GM23338 (cell line): ENCODE data around the gene NEB. TPM values are rescaled to one million over a fixed set of nuclear protein-coding genes. Genes with fewer than 3 reads are reported as not detected.

ENCODE experiments used
- ATAC-seq: fragments of 200-7000 bp; cut with Tn5 transposase; 3 replicates; pipeline ENCODE4 v1.9.1; 2020
- DNase-seq: peaks from one replicate; pipeline ENCODE4 v3.0.0-alpha.2; 2015; ENCODE audit warnings: low spot score
- H2AFZ ChIP-seq: fragments of 200-600 bp; sonication (generic); 2 replicates; pipeline ENCODE4 v1.8.0; 2016; ENCODE audit warnings: antibody characterized with exemption, mild to moderate bottlenecking, moderate library complexity
- H3F3A ChIP-seq: fragments of 200-600 bp; sonication (generic); replicated peaks from 2 replicates; pipeline ENCODE4 v1.8.0; 2017; ENCODE audit warnings: antibody characterized with exemption, mixed run types, low read depth
- H3K27ac ChIP-seq: fragments of 200-600 bp; sonication (generic); 2 replicates; pipeline ENCODE4 v1.6.1; 2016; ENCODE audit warnings: low read depth
- H3K27me3 ChIP-seq: fragments of 200-600 bp; sonication (generic); 2 replicates; pipeline ENCODE4 v1.8.0; 2016; ENCODE audit warnings: mild to moderate bottlenecking, mixed run types, moderate library complexity; ENCODE audit not compliant: insufficient read depth
- H3K36me3 ChIP-seq: fragments of 200-600 bp; sonication (generic); 2 replicates; pipeline ENCODE4 v1.8.0; 2016; ENCODE audit warnings: mild to moderate bottlenecking; ENCODE audit not compliant: insufficient read depth
- H3K4me1 ChIP-seq: fragments of 200-600 bp; sonication (generic); 2 replicates; pipeline ENCODE4 v1.8.0; 2016; ENCODE audit warnings: mild to moderate bottlenecking, moderate library complexity; ENCODE audit not compliant: insufficient read depth
- H3K4me2 ChIP-seq: fragments of 200-600 bp; sonication (generic); 2 replicates; pipeline ENCODE4 v1.7.1; 2017; ENCODE audit warnings: mixed run types
- H3K4me3 ChIP-seq: fragments of 200-600 bp; sonication (generic); 2 replicates; pipeline ENCODE4 v1.6.1; 2016; ENCODE audit warnings: mixed run types
- H3K79me2 ChIP-seq: fragments of 200-600 bp; sonication (generic); replicated peaks from 2 replicates; pipeline ENCODE4 v1.8.0; 2017; ENCODE audit warnings: mild to moderate bottlenecking; ENCODE audit not compliant: insufficient read depth
- H3K9me2 ChIP-seq: fragments of 200-600 bp; sonication (generic); 2 replicates; pipeline ENCODE4 v1.8.0; 2017; ENCODE audit not compliant: insufficient read depth
- H4K20me1 ChIP-seq: fragments of 200-600 bp; sonication (generic); replicated peaks from 2 replicates; pipeline ENCODE4 v1.8.0; 2017; ENCODE audit warnings: mild to moderate bottlenecking; ENCODE audit not compliant: insufficient read depth
- H3K27ac Mint-ChIP-seq: 2 replicates; pipeline ENCODE4 v1.8.0; 2020; ENCODE audit warnings: inconsistent platforms, mild to moderate bottlenecking, moderate library complexity, mixed read lengths
- H3K27me3 Mint-ChIP-seq: 3 replicates; pipeline ENCODE4 v1.8.0; 2022; ENCODE audit warnings: low read depth, mild to moderate bottlenecking, moderate library complexity, mixed read lengths, inconsistent platforms; ENCODE audit not compliant: insufficient read depth, poor library complexity
- H3K36me3 Mint-ChIP-seq: 3 replicates; pipeline ENCODE4 v1.8.0; 2021; ENCODE audit warnings: low read depth, mild to moderate bottlenecking, inconsistent platforms, moderate library complexity, mixed read lengths
- H3K4me1 Mint-ChIP-seq: 3 replicates; pipeline ENCODE4 v1.8.0; 2020; ENCODE audit warnings: mild to moderate bottlenecking, inconsistent platforms, mixed read lengths
- H3K4me3 Mint-ChIP-seq: 3 replicates; pipeline ENCODE4 v1.8.0; 2021; ENCODE audit warnings: moderate library complexity, mild to moderate bottlenecking, inconsistent platforms, mixed read lengths
- H3K9me3 Mint-ChIP-seq: 3 replicates; pipeline ENCODE4 v1.8.0; 2020; ENCODE audit warnings: moderate library complexity, mild to moderate bottlenecking, inconsistent platforms, mixed read lengths
- CREB1 ChIP-seq: fragments of 250-450 bp; sonication (Bioruptor Pico); IDR thresholded peaks from 2 replicates; pipeline ENCODE4 v1.5.0; 2020; ENCODE audit warnings: low read depth, mild to moderate bottlenecking, moderate library complexity
- CTCF ChIP-seq, 2 experiments: fragments of 200-600 bp in 1 of 2; sonication (generic) in 1 of 2; conservative IDR thresholded peaks; 2 replicates each; pipeline versions ENCODE4 v1.5.1 to v1.6.1; 2016 to 2017; ENCODE audit warnings: antibody characterized with exemption in 2 of 2, low read depth in 2 of 2, mild to moderate bottlenecking in 2 of 2, moderate library complexity in 1 of 2
- EZH2phosphoT487 ChIP-seq: fragments of 200-600 bp; sonication (generic); IDR thresholded peaks from one replicate; pipeline ENCODE4 v1.8.1; 2018; ENCODE audit warnings: antibody characterized with exemption; ENCODE audit not compliant: unreplicated experiment
- POLR2AphosphoS5 ChIP-seq: IDR thresholded peaks from 2 replicates; pipeline ENCODE4 v1.6.1; 2016; ENCODE audit warnings: antibody characterized with exemption, low read depth
- REST ChIP-seq: IDR thresholded peaks from one replicate; pipeline ENCODE4 v1.6.1; 2018; ENCODE audit warnings: antibody characterized with exemption; ENCODE audit not compliant: unreplicated experiment
- STAT1 ChIP-seq: IDR thresholded peaks from one replicate; pipeline ENCODE4 v1.6.1; 2016; ENCODE audit warnings: antibody characterized with exemption; ENCODE audit not compliant: unreplicated experiment
- ZNF114 ChIP-seq: fragments of 250-450 bp; sonication (Bioruptor Pico); IDR thresholded peaks from 2 replicates; pipeline ENCODE4 v1.5.0; 2020; ENCODE audit warnings: mild to moderate bottlenecking, moderate library complexity
- ZNF331 ChIP-seq: fragments of 250-450 bp; sonication (Bioruptor Pico); IDR thresholded peaks from 2 replicates; pipeline ENCODE4 v1.5.0; 2020; ENCODE audit warnings: low read depth, mild to moderate bottlenecking, moderate library complexity
- ZNF462 ChIP-seq: fragments of 250-450 bp; sonication (Bioruptor Pico); IDR thresholded peaks from 2 replicates; pipeline ENCODE4 v1.5.0; 2020; ENCODE audit warnings: mild to moderate bottlenecking, moderate library complexity
- polyA plus RNA-seq: library from polyadenylated mRNA; unstranded; fragments of >200 nt; fragmentation: Nextera tagmentation; extraction: Ambion mirVana; gene quantifications from 2 replicates; pipeline ENCODE4 v1.2.1, GENCODE V29; 2016
- total RNA-seq: library from RNA; depleted of rRNA; stranded (reverse); fragments of >200 nt; shearing (Covaris generic); gene quantifications from 2 replicates; pipeline ENCODE4 v1.2.3, GENCODE V29; 2014

Gene NEB
- total and polyA plus RNA-seq, 2 experiments from 2014 or later, result 6.2 to 13.7 TPM

- Histone ChIP-seq H3K9me2 (no peaks in the 10 kb centered on the region), H3K4me2 (no peak overlapping the region), H3K36me3 (peaks cover 37% of the 10 kb centered on the region), H3K27ac (no peak overlapping the region), H2AFZ (no peak overlapping the region), H3K79me2 (peaks cover 53% of the 10 kb centered on the region), H3K4me1 (no peaks in the 10 kb centered on the region), H3F3A (no peaks in the 10 kb centered on the region), H3K27me3 (no peaks in the 10 kb centered on the region), H3K4me3 (no peak overlapping the region), H4K20me1 (peaks cover 13% of the 10 kb centered on the region; the same call in 1 of the 2 replicates)
- no peak for TF ChIP-seq REST
- TF ChIP-seq ZNF462, result no peak
- no peak for TF ChIP-seq STAT1
- no peak for TF ChIP-seq ZNF331 (CRISPR knock-in tag)
- TF ChIP-seq ZNF114 (CRISPR knock-in tag), result no peak
- TF ChIP-seq CTCF (conservative IDR thresholded peaks at IDR 0.05; ENCODE audit: low read depth in 2 of 2), result no peak
- no peak for TF ChIP-seq POLR2AphosphoS5
- TF ChIP-seq CREB1 (CRISPR knock-in tag), result no peak
- TF ChIP-seq EZH2phosphoT487, result no peak
- DNase-seq (no peak), ATAC-seq (no peak)
- Mint-ChIP-seq H3K27ac (no peak overlapping the region), H3K27me3 (no peaks in the 10 kb centered on the region), H3K36me3 (peaks cover 83% of the 10 kb centered on the region), H3K9me3 (no peaks in the 10 kb centered on the region), H3K4me3 (no peak overlapping the region), H3K4me1 (no peaks in the 10 kb centered on the region)
Measured at GRCh38 chr2:151475071-151475470, 259.2 kb downstream of the NEB start.
